ENCODE measurements around the gene UNC13B.

The UNC13B gene

GRCh38 chr9:35311891-35312639, 150.3 kb downstream of the UNC13B start:
- no peak for DNase-seq (ENCODE audit: extremely low spot score, insufficient read length, low read depth)
- FAIRE-seq: no peak

GRCh38 chr9:35313460-35313859, 151.7 kb downstream of the UNC13B start:
- FAIRE-seq: no peak
- no peak for DNase-seq (ENCODE audit: extremely low spot score, insufficient read length, low read depth)

GRCh38 chr9:35313916-35314315, 152.1 kb downstream of the UNC13B start:
- no peak for DNase-seq (ENCODE audit: extremely low spot score, insufficient read length, low read depth)
- no peak for FAIRE-seq

- DNase-seq (ENCODE audit: extremely low spot score, insufficient read length, low read depth) (no peak), FAIRE-seq (no peak)
These were observed 156.9 kb downstream of the UNC13B start for GRCh38 chr9:35318741-35319140.

- DNase-seq (ENCODE audit: extremely low spot score, insufficient read length, low read depth) (no peak), FAIRE-seq (peak; percentile 64)
These were observed 160.5 kb downstream of the UNC13B start for GRCh38 chr9:35322075-35322885.

GRCh38 chr9:35324966-35325365, 163.2 kb downstream of the UNC13B start:
- no peak for FAIRE-seq

GRCh38 chr9:35333551-35333950, 171.7 kb downstream of the UNC13B start:
- FAIRE-seq (no peak), DNase-seq (ENCODE audit: extremely low spot score, insufficient read length, low read depth) (no peak)

More at GRCh38 chr9:35324966-35325365, 163.2 kb downstream of the UNC13B start:
- no peak for DNase-seq (ENCODE audit: extremely low spot score, insufficient read length, low read depth)

GRCh38 chr9:35335164-35335563, 173.4 kb downstream of the UNC13B start:
- FAIRE-seq (no peak), DNase-seq (ENCODE audit: extremely low spot score, insufficient read length, low read depth) (no peak)

- no peak for DNase-seq (ENCODE audit: extremely low spot score, insufficient read length, low read depth)
- no peak for FAIRE-seq
These were observed 176.3 kb downstream of the UNC13B start for GRCh38 chr9:35338086-35338485.

GRCh38 chr9:35338561-35339274, 176.9 kb downstream of the UNC13B start:
- DNase-seq (ENCODE audit: extremely low spot score, insufficient read length, low read depth) (no peak), FAIRE-seq (no peak)

- FAIRE-seq (no peak), DNase-seq (ENCODE audit: extremely low spot score, insufficient read length, low read depth) (no peak)
These were observed 178.2 kb downstream of the UNC13B start for GRCh38 chr9:35340046-35340445.

- DNase-seq (ENCODE audit: extremely low spot score, insufficient read length, low read depth) (no peak), FAIRE-seq (no peak)
These were observed 179.2 kb downstream of the UNC13B start for GRCh38 chr9:35341021-35341420.

GRCh38 chr9:35341585-35341984, 179.8 kb downstream of the UNC13B start:
- DNase-seq (ENCODE audit: extremely low spot score, insufficient read length, low read depth) (no peak), FAIRE-seq (no peak)

- DNase-seq (ENCODE audit: extremely low spot score, insufficient read length, low read depth) (no peak), FAIRE-seq (no peak)
These were observed 180.6 kb downstream of the UNC13B start for GRCh38 chr9:35342221-35342958.

GRCh38 chr9:35348109-35348508, 186.3 kb downstream of the UNC13B start:
- DNase-seq (ENCODE audit: extremely low spot score, insufficient read length, low read depth) (no peak), FAIRE-seq (no peak)

- DNase-seq (ENCODE audit: extremely low spot score, insufficient read length, low read depth) (no peak), FAIRE-seq (no peak)
These were observed 187.6 kb downstream of the UNC13B start for GRCh38 chr9:35349287-35349990.

- DNase-seq (ENCODE audit: extremely low spot score, insufficient read length, low read depth): no peak
- FAIRE-seq: no peak
These were observed 188.4 kb downstream of the UNC13B start for GRCh38 chr9:35350212-35350611.

GRCh38 chr9:35350827-35351549, 189.2 kb downstream of the UNC13B start:
- no peak for DNase-seq (ENCODE audit: extremely low spot score, insufficient read length, low read depth)
- FAIRE-seq: no peak
